MM.1S (cell line): ENCODE measurements around the gene KCNH1.

Experiments used
- EZH2 ChIP-seq: fragments of 300-600 bp; sonication (generic); optimal IDR thresholded peaks from 2 replicates; pipeline ENCODE3; 2017; ENCODE audit warnings: low read depth, mild to moderate bottlenecking, antibody characterized with exemption, low read length, mixed read lengths
- EZH2phosphoT487 ChIP-seq: fragments of 300-600 bp; sonication (generic); IDR thresholded peaks from 2 replicates; pipeline ENCODE4 v1.6.1; 2018; ENCODE audit warnings: antibody characterized with exemption, low read length
- TF ChIP-seq, protein P1 (sequence below): fragments of 300-600 bp; sonication (generic); IDR thresholded peaks from 2 replicates; pipeline ENCODE4 v1.5.1; 2016; ENCODE audit warnings: antibody characterized with exemption, low read length, mixed read lengths

DNA sequence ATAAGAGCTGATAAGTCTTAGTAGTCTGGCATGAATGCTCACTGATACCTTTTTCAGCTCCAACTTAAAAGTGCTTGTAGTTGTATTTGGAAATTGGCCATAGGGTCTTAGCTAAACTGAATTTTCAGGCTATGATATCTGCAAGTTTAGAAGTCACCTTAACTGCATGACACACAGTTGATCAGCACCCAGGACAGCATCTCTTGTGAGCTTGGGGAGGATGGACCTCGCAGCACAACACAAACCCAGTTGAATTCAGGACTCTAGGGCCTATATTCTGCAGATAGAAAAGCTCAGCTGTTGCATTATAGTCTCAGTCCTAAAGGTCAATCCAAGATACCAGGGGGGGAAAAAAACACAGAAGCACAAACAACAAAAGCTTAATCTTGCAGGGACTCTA lies 394.3 kb downstream of the KCNH1 start:
- TF ChIP-seq, protein P1, sequence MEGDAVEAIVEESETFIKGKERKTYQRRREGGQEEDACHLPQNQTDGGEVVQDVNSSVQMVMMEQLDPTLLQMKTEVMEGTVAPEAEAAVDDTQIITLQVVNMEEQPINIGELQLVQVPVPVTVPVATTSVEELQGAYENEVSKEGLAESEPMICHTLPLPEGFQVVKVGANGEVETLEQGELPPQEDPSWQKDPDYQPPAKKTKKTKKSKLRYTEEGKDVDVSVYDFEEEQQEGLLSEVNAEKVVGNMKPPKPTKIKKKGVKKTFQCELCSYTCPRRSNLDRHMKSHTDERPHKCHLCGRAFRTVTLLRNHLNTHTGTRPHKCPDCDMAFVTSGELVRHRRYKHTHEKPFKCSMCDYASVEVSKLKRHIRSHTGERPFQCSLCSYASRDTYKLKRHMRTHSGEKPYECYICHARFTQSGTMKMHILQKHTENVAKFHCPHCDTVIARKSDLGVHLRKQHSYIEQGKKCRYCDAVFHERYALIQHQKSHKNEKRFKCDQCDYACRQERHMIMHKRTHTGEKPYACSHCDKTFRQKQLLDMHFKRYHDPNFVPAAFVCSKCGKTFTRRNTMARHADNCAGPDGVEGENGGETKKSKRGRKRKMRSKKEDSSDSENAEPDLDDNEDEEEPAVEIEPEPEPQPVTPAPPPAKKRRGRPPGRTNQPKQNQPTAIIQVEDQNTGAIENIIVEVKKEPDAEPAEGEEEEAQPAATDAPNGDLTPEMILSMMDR, result no peak
- TF ChIP-seq EZH2 (no peak), EZH2phosphoT487 (no peak)
